Stomach smooth muscle (tissue), 2 donors: ENCODE measurements around the gene CNOT3.

Experiments
- H3K27ac ChIP-seq: one replicate; pipeline ENCODE4 v1.7.0; 2013; ENCODE audit warnings: mild to moderate bottlenecking, low read length, inconsistent platforms
- H3K27me3 ChIP-seq, 2 donors: one replicate each; pipeline ENCODE4 v1.7.0; 2013; ENCODE audit warnings: low read length in 2 of 2; ENCODE audit not compliant: insufficient read depth in 2 of 2, control insufficient read depth in 1 of 2
- H3K36me3 ChIP-seq, 2 donors: one replicate each; pipeline ENCODE4 v1.7.0; 2013; ENCODE audit warnings: low read length in 2 of 2; ENCODE audit not compliant: control insufficient read depth in 2 of 2, insufficient read depth in 2 of 2
- H3K4me1 ChIP-seq: one replicate; pipeline ENCODE4 v1.7.0; 2013; ENCODE audit warnings: low read length; ENCODE audit not compliant: control insufficient read depth, insufficient read depth
- H3K4me3 ChIP-seq, 2 donors: one replicate each; pipeline ENCODE4 v1.7.0; 2013; ENCODE audit warnings: low read length in 2 of 2
- H3K9ac ChIP-seq, 2 donors: one replicate each; pipeline ENCODE4 v1.7.0; 2013; ENCODE audit warnings: low read length in 2 of 2, mild to moderate bottlenecking in 1 of 2
- H3K9me3 ChIP-seq, 2 donors: one replicate each; pipeline ENCODE4 v1.7.0; 2013; ENCODE audit warnings: low read length in 2 of 2; ENCODE audit not compliant: control insufficient read depth in 2 of 2
- donor health status: healthy.
- donor health status: Pancreatic carcinoma.

Gene CNOT3

DNA sequence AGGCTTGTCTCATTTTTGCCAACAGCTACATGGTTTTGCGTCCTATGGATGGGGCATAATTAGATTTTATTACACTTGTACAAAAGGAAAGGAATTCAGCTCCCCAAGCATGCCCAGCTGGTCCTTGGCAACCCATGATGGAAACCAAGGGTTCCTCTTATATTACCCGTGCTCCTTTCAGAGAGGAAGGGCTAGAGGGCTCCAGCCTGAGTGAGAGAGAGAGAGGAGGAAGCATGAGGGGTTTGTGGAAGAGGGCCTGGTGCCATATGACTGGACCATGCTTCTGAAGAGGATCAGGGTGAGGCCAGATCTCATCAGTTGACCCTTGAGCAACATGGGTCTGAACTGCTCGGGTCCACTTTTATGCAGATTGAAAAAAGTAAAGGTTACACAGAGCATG is 59.6 kb downstream of the CNOT3 start:
- Histone ChIP-seq H3K4me1 (peaks cover 22% of the 10 kb centered on the region), H3K4me3 (no peak overlapping the region), H3K36me3 (peaks cover 9 to 13% of the 10 kb centered on the region in 2 donors), H3K27me3 (no peaks in the 10 kb centered on the region), H3K27ac (no peak overlapping the region), H3K9ac (no peak overlapping the region), H3K9me3 (no peaks in the 10 kb centered on the region)

GRCh38 chr19:54199401-54199800 is 61.8 kb downstream of the CNOT3 start:
- peaks cover 18 to 21% of the 10 kb centered on the region in 2 donors for H3K36me3 ChIP-seq
- H3K27me3 ChIP-seq: no peaks in the 10 kb centered on the region
- H3K4me1 ChIP-seq: peaks cover 39% of the 10 kb centered on the region
- H3K9ac ChIP-seq: no peak overlapping the region
- H3K4me3 ChIP-seq: no peak overlapping the region
- no peaks in the 10 kb centered on the region for H3K9me3 ChIP-seq
- H3K27ac ChIP-seq: no peak overlapping the region

- Histone ChIP-seq H3K9ac (peak overlapping the region; percentile 91 to 96), H3K4me1 (peaks cover 53% of the 10 kb centered on the region), H3K27me3 (no peaks in the 10 kb centered on the region), H3K36me3 (peaks cover 34 to 37% of the 10 kb centered on the region in 2 donors), H3K9me3 (no peaks in the 10 kb centered on the region), H3K4me3 (peak overlapping the region; percentile 92 to 95), H3K27ac (peak overlapping the region; percentile 92)
Observed at GRCh38 chr19:54201172-54201701, 63.7 kb downstream of the CNOT3 start.

DNA sequence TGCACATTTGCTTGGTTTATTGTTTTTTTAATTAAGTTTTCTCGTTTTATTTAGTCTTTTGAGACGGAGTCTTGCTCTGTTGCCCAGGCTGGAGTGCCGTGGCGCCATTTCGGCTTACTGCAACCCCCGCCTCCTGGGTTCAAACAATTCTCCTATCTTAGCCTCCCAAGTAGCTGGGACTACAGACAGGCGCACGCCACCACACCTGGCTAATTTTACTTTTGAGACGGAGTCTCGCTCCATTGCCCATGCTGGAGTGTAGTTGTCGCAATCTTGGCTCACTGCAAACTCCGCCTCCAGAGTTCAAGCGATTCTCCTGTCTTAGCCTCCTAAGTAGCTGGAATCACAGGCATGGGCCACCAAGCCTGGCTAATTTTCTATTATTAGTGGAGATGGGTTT is 64.4 kb downstream of the CNOT3 start:
- H3K9me3 ChIP-seq: no peaks in the 10 kb centered on the region
- peak overlapping the region in 1 of 2 donors; percentile 91 for H3K9ac ChIP-seq
- no peak overlapping the region for H3K27ac ChIP-seq
- H3K4me3 ChIP-seq: peak overlapping the region; percentile 92 to 95
- H3K36me3 ChIP-seq: peaks cover 41 to 45% of the 10 kb centered on the region in 2 donors
- H3K27me3 ChIP-seq: no peaks in the 10 kb centered on the region
- peaks cover 56% of the 10 kb centered on the region for H3K4me1 ChIP-seq

DNA sequence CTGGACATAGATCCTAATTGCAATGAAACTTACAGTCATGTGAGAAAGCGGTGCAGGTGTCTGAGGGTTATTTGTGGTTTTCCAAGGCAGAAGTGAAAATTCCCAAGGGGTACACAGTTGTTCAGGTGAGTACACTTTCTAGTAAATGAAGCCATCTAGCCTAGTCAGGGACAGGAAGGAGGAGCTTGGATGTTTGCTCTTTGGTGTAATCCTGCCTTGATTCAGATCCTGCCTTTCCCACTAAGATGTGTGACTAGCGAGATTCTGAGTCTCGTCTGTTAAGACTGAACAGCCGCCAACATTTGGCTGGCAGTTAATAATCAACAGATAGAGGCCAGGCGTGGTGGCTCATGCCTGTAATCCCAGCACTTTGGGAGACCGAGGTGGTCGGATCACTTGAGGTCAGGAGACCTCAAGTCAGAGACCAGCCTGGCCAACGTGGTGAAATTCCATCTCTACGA is 65.6 kb downstream of the CNOT3 start:
- H3K9ac ChIP-seq: peak overlapping the region; percentile 21 to 34
- no peak overlapping the region for H3K4me3 ChIP-seq
- no peaks in the 10 kb centered on the region for H3K27me3 ChIP-seq
- peaks cover 61% of the 10 kb centered on the region for H3K4me1 ChIP-seq
- no peaks in the 10 kb centered on the region for H3K9me3 ChIP-seq
- H3K27ac ChIP-seq: no peak overlapping the region
- peaks cover 49 to 54% of the 10 kb centered on the region in 2 donors for H3K36me3 ChIP-seq

- no peak overlapping the region for H3K27ac ChIP-seq
- no peak overlapping the region for H3K4me3 ChIP-seq
Observed at GRCh38 chr19:54204767-54205468, 67.4 kb downstream of the CNOT3 start.

More at GRCh38 chr19:54204767-54205468, 67.4 kb downstream of the CNOT3 start:
- H3K4me1 ChIP-seq: peaks cover 76% of the 10 kb centered on the region
- H3K9ac ChIP-seq: peak overlapping the region in 1 of 2 donors; percentile 22
- peaks cover 52 to 57% of the 10 kb centered on the region in 2 donors for H3K36me3 ChIP-seq
- no peaks in the 10 kb centered on the region for H3K9me3 ChIP-seq
- H3K27me3 ChIP-seq: no peaks in the 10 kb centered on the region
